ENCODE data around the gene WDR90. TPM values are rescaled to one million over a fixed set of nuclear protein-coding genes. Genes with fewer than 3 reads are reported as not detected.

Gene WDR90
- total and polyA plus RNA-seq, 2 of the 13 experiments (the other 11 are each of a cell fraction or from before 2014, with no cell fraction given), result 14.9 to 28.9 TPM

DNA sequence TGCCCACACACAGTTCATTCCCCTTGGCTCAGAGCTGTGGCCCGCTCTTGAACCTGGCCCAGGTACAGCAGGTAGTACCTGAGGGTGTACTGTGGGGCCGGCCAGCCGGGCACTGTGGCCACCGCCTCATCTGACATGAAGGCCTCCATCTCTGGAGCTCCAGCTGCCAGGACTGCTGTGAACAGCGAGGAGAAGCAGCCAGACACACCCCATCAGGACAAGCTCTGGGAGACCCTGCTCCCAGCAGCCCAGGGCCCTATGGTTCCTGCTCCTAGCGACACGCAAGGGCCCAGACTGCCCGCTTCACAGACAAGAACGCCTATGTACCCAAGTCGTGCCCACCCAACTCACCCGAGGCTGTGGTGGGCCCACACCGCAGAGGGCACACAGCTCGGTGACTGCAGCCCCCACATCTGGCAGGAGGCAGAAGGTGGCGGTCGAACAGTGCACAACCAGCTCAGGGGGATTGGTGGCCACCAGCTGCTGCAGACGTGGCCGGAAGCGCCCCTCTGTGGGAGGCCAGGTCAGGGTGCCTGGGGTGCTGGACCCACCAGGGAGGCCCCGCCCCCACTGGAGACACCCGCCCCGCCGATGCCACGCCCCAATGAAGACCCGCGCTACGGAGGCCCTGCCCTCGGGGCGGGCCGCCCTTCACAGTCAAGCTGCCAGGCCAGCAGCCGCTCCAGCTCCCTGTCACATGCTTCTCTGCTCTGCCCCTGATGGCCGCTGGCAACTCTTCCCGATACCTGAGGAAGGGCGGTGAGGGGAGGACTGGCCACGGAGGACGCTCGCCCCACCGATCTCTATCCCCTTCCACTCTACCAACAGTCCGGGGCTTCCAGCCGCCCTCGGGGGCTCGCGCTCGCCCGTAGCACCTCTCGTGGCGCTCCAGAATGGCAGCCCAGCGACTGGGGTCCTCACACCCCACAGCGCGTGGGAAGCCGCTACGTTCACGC, 30.0 kb downstream of the WDR90 start (continued):
- TF ChIP-seq, protein P1, sequence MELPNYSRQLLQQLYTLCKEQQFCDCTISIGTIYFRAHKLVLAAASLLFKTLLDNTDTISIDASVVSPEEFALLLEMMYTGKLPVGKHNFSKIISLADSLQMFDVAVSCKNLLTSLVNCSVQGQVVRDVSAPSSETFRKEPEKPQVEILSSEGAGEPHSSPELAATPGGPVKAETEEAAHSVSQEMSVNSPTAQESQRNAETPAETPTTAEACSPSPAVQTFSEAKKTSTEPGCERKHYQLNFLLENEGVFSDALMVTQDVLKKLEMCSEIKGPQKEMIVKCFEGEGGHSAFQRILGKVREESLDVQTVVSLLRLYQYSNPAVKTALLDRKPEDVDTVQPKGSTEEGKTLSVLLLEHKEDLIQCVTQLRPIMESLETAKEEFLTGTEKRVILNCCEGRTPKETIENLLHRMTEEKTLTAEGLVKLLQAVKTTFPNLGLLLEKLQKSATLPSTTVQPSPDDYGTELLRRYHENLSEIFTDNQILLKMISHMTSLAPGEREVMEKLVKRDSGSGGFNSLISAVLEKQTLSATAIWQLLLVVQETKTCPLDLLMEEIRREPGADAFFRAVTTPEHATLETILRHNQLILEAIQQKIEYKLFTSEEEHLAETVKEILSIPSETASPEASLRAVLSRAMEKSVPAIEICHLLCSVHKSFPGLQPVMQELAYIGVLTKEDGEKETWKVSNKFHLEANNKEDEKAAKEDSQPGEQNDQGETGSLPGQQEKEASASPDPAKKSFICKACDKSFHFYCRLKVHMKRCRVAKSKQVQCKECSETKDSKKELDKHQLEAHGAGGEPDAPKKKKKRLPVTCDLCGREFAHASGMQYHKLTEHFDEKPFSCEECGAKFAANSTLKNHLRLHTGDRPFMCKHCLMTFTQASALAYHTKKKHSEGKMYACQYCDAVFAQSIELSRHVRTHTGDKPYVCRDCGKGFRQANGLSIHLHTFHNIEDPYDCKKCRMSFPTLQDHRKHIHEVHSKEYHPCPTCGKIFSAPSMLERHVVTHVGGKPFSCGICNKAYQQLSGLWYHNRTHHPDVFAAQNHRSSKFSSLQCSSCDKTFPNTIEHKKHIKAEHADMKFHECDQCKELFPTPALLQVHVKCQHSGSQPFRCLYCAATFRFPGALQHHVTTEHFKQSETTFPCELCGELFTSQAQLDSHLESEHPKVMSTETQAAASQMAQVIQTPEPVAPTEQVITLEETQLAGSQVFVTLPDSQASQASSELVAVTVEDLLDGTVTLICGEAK (IDR thresholded peaks at IDR 0.05), result no peak
- TF ChIP-seq, protein P1 (CRISPR knock-in tag; IDR thresholded peaks at IDR 0.05), result no peak
- TF ChIP-seq ZNF605 (CRISPR knock-in tag; IDR thresholded peaks at IDR 0.05) (peak; percentile 85), ZNF547 (CRISPR knock-in tag; IDR thresholded peaks at IDR 0.05) (peak; percentile 54; the same call in 1 of the 2 replicates), ZNF652 (CRISPR knock-in tag; IDR thresholded peaks at IDR 0.05; ENCODE audit: borderline replicate concordance, low read depth) (no peak), CBX1 (IDR thresholded peaks at IDR 0.05; ENCODE audit: low read depth) (no peak), U2AF1 (optimal IDR thresholded peaks at IDR 0.05; ENCODE audit: low read depth, low read length) (no peak), MAF1 (CRISPR knock-in tag; IDR thresholded peaks at IDR 0.05; ENCODE audit: borderline replicate concordance) (no peak), GTF3A (CRISPR knock-in tag; conservative IDR thresholded peaks at IDR 0.05) (no peak), HDAC1 (CRISPR knock-in tag; IDR thresholded peaks at IDR 0.05) (peak; percentile 31; the same call in 1 of the 2 replicates), ZNF614 (CRISPR knock-in tag; IDR thresholded peaks at IDR 0.05; ENCODE audit: borderline replicate concordance) (peak; percentile 35; the same call in 1 of the 2 replicates), SIX1 (CRISPR knock-in tag; IDR thresholded peaks at IDR 0.05; ENCODE audit: borderline replicate concordance) (no peak), ARHGAP35 (CRISPR knock-in tag; IDR thresholded peaks at IDR 0.05; ENCODE audit: borderline replicate concordance) (no peak)
- TF ChIP-seq, protein P2, sequence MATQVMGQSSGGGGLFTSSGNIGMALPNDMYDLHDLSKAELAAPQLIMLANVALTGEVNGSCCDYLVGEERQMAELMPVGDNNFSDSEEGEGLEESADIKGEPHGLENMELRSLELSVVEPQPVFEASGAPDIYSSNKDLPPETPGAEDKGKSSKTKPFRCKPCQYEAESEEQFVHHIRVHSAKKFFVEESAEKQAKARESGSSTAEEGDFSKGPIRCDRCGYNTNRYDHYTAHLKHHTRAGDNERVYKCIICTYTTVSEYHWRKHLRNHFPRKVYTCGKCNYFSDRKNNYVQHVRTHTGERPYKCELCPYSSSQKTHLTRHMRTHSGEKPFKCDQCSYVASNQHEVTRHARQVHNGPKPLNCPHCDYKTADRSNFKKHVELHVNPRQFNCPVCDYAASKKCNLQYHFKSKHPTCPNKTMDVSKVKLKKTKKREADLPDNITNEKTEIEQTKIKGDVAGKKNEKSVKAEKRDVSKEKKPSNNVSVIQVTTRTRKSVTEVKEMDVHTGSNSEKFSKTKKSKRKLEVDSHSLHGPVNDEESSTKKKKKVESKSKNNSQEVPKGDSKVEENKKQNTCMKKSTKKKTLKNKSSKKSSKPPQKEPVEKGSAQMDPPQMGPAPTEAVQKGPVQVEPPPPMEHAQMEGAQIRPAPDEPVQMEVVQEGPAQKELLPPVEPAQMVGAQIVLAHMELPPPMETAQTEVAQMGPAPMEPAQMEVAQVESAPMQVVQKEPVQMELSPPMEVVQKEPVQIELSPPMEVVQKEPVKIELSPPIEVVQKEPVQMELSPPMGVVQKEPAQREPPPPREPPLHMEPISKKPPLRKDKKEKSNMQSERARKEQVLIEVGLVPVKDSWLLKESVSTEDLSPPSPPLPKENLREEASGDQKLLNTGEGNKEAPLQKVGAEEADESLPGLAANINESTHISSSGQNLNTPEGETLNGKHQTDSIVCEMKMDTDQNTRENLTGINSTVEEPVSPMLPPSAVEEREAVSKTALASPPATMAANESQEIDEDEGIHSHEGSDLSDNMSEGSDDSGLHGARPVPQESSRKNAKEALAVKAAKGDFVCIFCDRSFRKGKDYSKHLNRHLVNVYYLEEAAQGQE (IDR thresholded peaks at IDR 0.05; ENCODE audit: borderline replicate concordance in 1 of 2, low read depth in 1 of 2, low read length in 2 of 2), result 0 out of 4 replicates have a peak, but pooled peaks of 1 of the 2 experiments have one; percentile 3
- TF ChIP-seq, protein P3, sequence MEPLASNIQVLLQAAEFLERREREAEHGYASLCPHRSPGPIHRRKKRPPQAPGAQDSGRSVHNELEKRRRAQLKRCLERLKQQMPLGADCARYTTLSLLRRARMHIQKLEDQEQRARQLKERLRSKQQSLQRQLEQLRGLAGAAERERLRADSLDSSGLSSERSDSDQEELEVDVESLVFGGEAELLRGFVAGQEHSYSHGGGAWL (CRISPR knock-in tag; IDR thresholded peaks at IDR 0.05), result 0 out of 2 replicates have a peak, but pooled peaks have one; percentile 36
